HepG2 (cell line): ENCODE results near the gene R3HDM1. TPM values are rescaled to one million over a fixed set of nuclear protein-coding genes. Genes with fewer than 3 reads are reported as not detected.
A peak's percentile ranks its signal among the peaks of the same experiment; 100 is the strongest.

Experiments used
- ATAC-seq: fragments of 200-7000 bp; cut with Tn5 transposase; 3 replicates; pipeline ENCODE4 v1.9.1; 2020; ENCODE audit warnings: mild to moderate bottlenecking, moderate library complexity
- BruUV-seq: library from RNA; stranded (reverse); fragments of 400-500 nt; replicated peaks from 2 replicates; lab custom pipeline; 2021; lab: Mats Ljungman, UMichigan
- CTCF ChIA-PET: fragments of 300-600 bp; formaldehyde crosslinking; extraction: SDS; loops from one replicate; lab custom pipeline; 2021; ENCODE audit warnings: low total read pairs, inconsistent platforms, low intra/inter-chr PET ratio; lab: Yijun Ruan, JAX
- POLR2A ChIA-PET: fragments of 350-600 bp; sonication (Branson Sonifier 250); formaldehyde crosslinking; loops from one replicate; lab custom pipeline; 2020; ENCODE audit warnings: antibody characterized with exemption, inconsistent platforms; lab: Yijun Ruan, JAX
- DNase-seq: peaks from one replicate; pipeline ENCODE4 v3.0.0-alpha.2; 2015; ENCODE audit warnings: low spot score
- FAIRE-seq: peaks from 3 replicates; lab custom pipeline; 2011; peaks lifted over from hg19 to GRCh38; lab: Jason Lieb, UNC
- H2AFZ ChIP-seq: one replicate; pipeline ENCODE4 v1.6.1; 2011; ENCODE audit warnings: low read length, inconsistent platforms
- H3K27ac ChIP-seq: fragments of 300-600 bp; 3 replicates; pipeline ENCODE4 v1.8.0; 2011; ENCODE audit warnings: mixed run types, mild to moderate bottlenecking, mixed read lengths, low read length, inconsistent platforms; ENCODE audit not compliant: insufficient read depth; ENCODE audit errors: extremely low read length
- H3K27me3 ChIP-seq, 2 experiments: fragments of 200-600 bp in 1 of 2; 2 replicates in 1 of 2; 3 replicates in 1 of 2; pipeline versions ENCODE4 v1.6.0 to v1.8.0; 2011; ENCODE audit warnings: low read length in 2 of 2, mild to moderate bottlenecking in 2 of 2, moderate library complexity in 2 of 2, inconsistent platforms in 1 of 2; ENCODE audit not compliant: insufficient read depth in 2 of 2, control insufficient read depth in 1 of 2
- H3K36me3 ChIP-seq, 2 experiments: fragments of 200-600 bp in 1 of 2; replicated peaks in 1 of 2; 2 replicates in 1 of 2; 3 replicates in 1 of 2; pipeline versions ENCODE4 v1.5.1 to v1.8.0; 2011; ENCODE audit warnings: low read length in 2 of 2, inconsistent platforms in 1 of 2; ENCODE audit not compliant: insufficient read depth in 2 of 2, control insufficient read depth in 1 of 2
- H3K4me1 ChIP-seq: 2 replicates; pipeline ENCODE4 v1.5.1; 2012; ENCODE audit warnings: low read length, inconsistent platforms; ENCODE audit not compliant: insufficient read depth
- H3K4me2 ChIP-seq: 2 replicates; pipeline ENCODE4 v1.6.0; 2011; ENCODE audit warnings: low read depth, low read length, inconsistent platforms
- H3K4me3 ChIP-seq, 3 experiments: fragments of 200-600 bp in 1 of 3; sonication (generic), shearing (Covaris generic) in 1 of 3; replicated peaks in 1 of 3; 2 replicates each; pipeline ENCODE4 v1.5.1; 2011 to 2016; ENCODE audit warnings: low read length in 3 of 3, inconsistent platforms in 2 of 3, low read depth in 2 of 3, mild to moderate bottlenecking in 2 of 3, control low read depth in 1 of 3, mixed read lengths in 1 of 3; ENCODE audit not compliant: insufficient read depth in 1 of 3
- H3K79me2 ChIP-seq: one replicate; pipeline ENCODE4 v1.6.1; 2011; ENCODE audit warnings: low read length, inconsistent platforms; ENCODE audit not compliant: insufficient read depth
- H3K9ac ChIP-seq: 2 replicates; pipeline ENCODE4 v1.6.0; 2011; ENCODE audit warnings: mild to moderate bottlenecking, low read depth, low read length, inconsistent platforms; ENCODE audit not compliant: insufficient read depth
- H3K9me3 ChIP-seq: 2 replicates; pipeline ENCODE4 v1.5.1; 2012; ENCODE audit warnings: mild to moderate bottlenecking, low read length
- H4K20me1 ChIP-seq: 2 replicates; pipeline ENCODE4 v1.6.0; 2011; ENCODE audit warnings: inconsistent platforms, mild to moderate bottlenecking, low read length, moderate library complexity; ENCODE audit not compliant: insufficient read depth
- ATM ChIP-seq: fragments of 450-650 bp; IDR thresholded peaks from 2 replicates; pipeline ENCODE4 v1.7.1; 2017; ENCODE audit warnings: mild to moderate bottlenecking, borderline replicate concordance
- KAT7 ChIP-seq: IDR thresholded peaks from 2 replicates; pipeline ENCODE4 v1.6.1; 2018; ENCODE audit warnings: borderline replicate concordance, missing compliant biosample characterization
- PAXIP1 ChIP-seq: sonication (generic); formaldehyde crosslinking; conservative IDR thresholded peaks from 2 replicates; pipeline ENCODE4 v1.4.0; 2020; ENCODE audit warnings: mild to moderate bottlenecking, missing genetic modification reagents, moderate library complexity
- ZNF317 ChIP-seq: sonication (generic); formaldehyde crosslinking; IDR thresholded peaks from 2 replicates; pipeline ENCODE4 v1.5.0; 2020; ENCODE audit warnings: mild to moderate bottlenecking, missing genetic modification reagents
- ZNF367 ChIP-seq: sonication (generic); formaldehyde crosslinking; IDR thresholded peaks from 2 replicates; pipeline ENCODE4 v1.4.0; 2020; ENCODE audit warnings: missing genetic modification reagents, borderline replicate concordance
- WGBS: methylation state at CpG from one replicate; pipeline ENCODE4 v1.1.6; 2017; ENCODE audit warnings: low lambda C conversion rate; 5-methylcytosine and 5-hydroxymethylcytosine counted together
- in situ Hi-C: cut with HindIII; loops from 2 replicates; pipeline ENCODE4 v1.10.0; 2017; ENCODE audit warnings: low pct_unique_long_range_greater_than_20kb; ENCODE audit not compliant: extremely low pct_ligation_motif_present
- intact Hi-C: fragments of 100-400 bp; cut with micrococcal nuclease; formaldehyde crosslinking; loops from one replicate; pipeline ENCODE4 v1.10.0; 2022; ENCODE audit not compliant: unreplicated experiment
- polyA plus RNA-seq, 8 experiments: library from polyadenylated mRNA; depleted of rRNA in 3 of 8; stranded (reverse) in 7 of 8; unstranded in 1 of 8; fragments of >200 nt; fragmentation: Illumina TruSeq in 4 of 8; extraction: Trizol in 4 of 8; gene quantifications; 2 replicates each; pipeline versions ENCODE4 v1.2.1 to v1.2.3, GENCODE V29; 2011 to 2016; ENCODE audit warnings: low read depth in 4 of 8, missing spikeins in 1 of 8, mixed read lengths in 1 of 8; ENCODE audit not compliant: insufficient read depth in 1 of 8
- total RNA-seq, 5 experiments: library from RNA; depleted of rRNA; stranded (reverse); fragments of >200 nt; fragmentation: Illumina TruSeq; extraction: Trizol; gene quantifications; 2 replicates each; pipeline ENCODE4 v1.2.3, GENCODE V29; 2016; ENCODE audit warnings: low read depth in 1 of 5
- TF ChIP-seq, protein P1 (sequence below): sonication (generic); formaldehyde crosslinking; IDR thresholded peaks from 2 replicates; pipeline ENCODE4 v1.4.0; 2020; ENCODE audit warnings: missing genetic modification reagents

Gene R3HDM1
- total and polyA plus RNA-seq, 2 of the 13 experiments (the other 11 are each of a cell fraction or from before 2014, with no cell fraction given): 15.7 to 54.3 TPM

DNA sequence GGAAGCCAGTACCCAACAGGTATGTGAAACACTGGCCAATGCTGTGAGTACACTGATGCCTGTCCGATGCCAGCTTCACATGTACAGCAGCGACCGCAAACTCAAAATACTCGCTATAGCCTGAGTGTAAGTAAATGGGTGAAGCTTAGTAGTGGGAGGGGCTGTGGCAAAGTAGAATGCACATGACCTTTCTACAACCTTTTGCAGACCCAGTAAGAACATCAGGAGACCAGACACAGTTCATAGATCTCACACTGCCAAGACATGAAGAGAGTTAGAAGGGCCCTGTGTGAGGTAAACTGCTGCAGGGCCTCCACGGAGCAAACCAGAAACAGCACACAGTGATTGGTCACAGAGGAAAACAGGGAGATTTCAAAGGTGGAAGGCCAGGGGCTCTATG, 201.3 kb downstream of the R3HDM1 start:
- no peak overlapping the region for H3K4me2 ChIP-seq
- WGBS: 85% methylated on average over 5 of the region's 5 CpGs
- BruUV-seq: no TSS peak
- no peak overlapping the region for H2AFZ ChIP-seq
- H3K4me3 ChIP-seq: no peak overlapping the region
- H3K27me3 ChIP-seq: no peaks in the 10 kb centered on the region
- no peaks in the 10 kb centered on the region for H3K4me1 ChIP-seq
- no peaks in the 10 kb centered on the region for H3K79me2 ChIP-seq
- H3K27ac ChIP-seq: no peak overlapping the region
- ATAC-seq: peak; percentile 12; the same call in 1 of the 3 replicates
- intact Hi-C loops (no loop called here), in situ Hi-C loops (no loop called here)
- no peaks in the 10 kb centered on the region for H3K9me3 ChIP-seq
- TF ChIP-seq PAXIP1 (CRISPR knock-in tag) (no peak), ATM (no peak), ZNF367 (CRISPR knock-in tag) (no peak), ZNF317 (CRISPR knock-in tag) (no peak), KAT7 (CRISPR knock-in tag) (no peak)
- TF ChIP-seq, protein P1, sequence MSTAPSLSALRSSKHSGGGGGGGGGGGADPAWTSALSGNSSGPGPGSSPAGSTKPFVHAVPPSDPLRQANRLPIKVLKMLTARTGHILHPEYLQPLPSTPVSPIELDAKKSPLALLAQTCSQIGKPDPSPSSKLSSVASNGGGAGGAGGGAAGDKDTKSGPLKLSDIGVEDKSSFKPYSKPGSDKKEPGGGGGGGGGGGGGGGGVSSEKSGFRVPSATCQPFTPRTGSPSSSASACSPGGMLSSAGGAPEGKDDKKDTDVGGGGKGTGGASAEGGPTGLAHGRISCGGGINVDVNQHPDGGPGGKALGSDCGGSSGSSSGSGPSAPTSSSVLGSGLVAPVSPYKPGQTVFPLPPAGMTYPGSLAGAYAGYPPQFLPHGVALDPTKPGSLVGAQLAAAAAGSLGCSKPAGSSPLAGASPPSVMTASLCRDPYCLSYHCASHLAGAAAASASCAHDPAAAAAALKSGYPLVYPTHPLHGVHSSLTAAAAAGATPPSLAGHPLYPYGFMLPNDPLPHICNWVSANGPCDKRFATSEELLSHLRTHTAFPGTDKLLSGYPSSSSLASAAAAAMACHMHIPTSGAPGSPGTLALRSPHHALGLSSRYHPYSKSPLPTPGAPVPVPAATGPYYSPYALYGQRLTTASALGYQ (CRISPR knock-in tag): no peak
- H3K9ac ChIP-seq: no peak overlapping the region
- no peak for DNase-seq
- CTCF ChIA-PET: no interaction called here
- no peaks in the 10 kb centered on the region for H4K20me1 ChIP-seq
- H3K36me3 ChIP-seq: no peaks in the 10 kb centered on the region
- POLR2A ChIA-PET: no interaction called here
- no peak for FAIRE-seq
